A673 (cell line): Measurements from ENCODE around the gene MAGEB16. TPM values are rescaled to one million over a fixed set of nuclear protein-coding genes. Genes with fewer than 3 reads are reported as not detected.

ENCODE experiments used
- BruUV-seq: library from RNA; stranded (reverse); fragments of 400-500 nt; replicated peaks from 2 replicates; lab custom pipeline; 2021; lab: Mats Ljungman, UMichigan
- CTCF ChIA-PET: fragments of 300-600 bp; sonication (Branson Sonifier 250); formaldehyde crosslinking; loops from one replicate; lab custom pipeline; 2022; ENCODE audit warnings: antibody characterized with exemption; lab: Charles Lee
- POLR2A ChIA-PET: fragments of 300-600 bp; sonication (Branson Sonifier 250); formaldehyde crosslinking; loops from one replicate; lab custom pipeline; 2022; ENCODE audit warnings: antibody characterized with exemption; ENCODE audit not compliant: low non-redundant PET; lab: Charles Lee
- DNase-seq: peaks from one replicate; pipeline ENCODE4 v3.0.0-alpha.2; 2015; ENCODE audit warnings: low spot score
- H3K27ac ChIP-seq: fragments of 200-600 bp; sonication (generic); 2 replicates; pipeline ENCODE4 v1.5.1; 2016; ENCODE audit warnings: mixed run types, low read depth, mild to moderate bottlenecking, mixed read lengths, antibody characterized with exemption, low read length; ENCODE audit not compliant: poor library complexity, severe bottlenecking
- H3K27me3 ChIP-seq: fragments of 200-600 bp; sonication (generic); replicated peaks from 2 replicates; pipeline ENCODE4 v1.6.1; 2017; ENCODE audit warnings: mixed run types, low read depth, mild to moderate bottlenecking, mixed read lengths, antibody characterized with exemption, low read length; ENCODE audit not compliant: insufficient read depth, poor library complexity
- H3K36me3 ChIP-seq: fragments of 200-600 bp; sonication (generic); 2 replicates; pipeline ENCODE4 v1.6.1; 2016; ENCODE audit warnings: mixed run types, mild to moderate bottlenecking, mixed read lengths, antibody characterized with exemption, low read length; ENCODE audit not compliant: insufficient read depth, poor library complexity, severe bottlenecking
- H3K4me1 ChIP-seq: fragments of 200-600 bp; sonication (generic); 2 replicates; pipeline ENCODE4 v1.6.1; 2017; ENCODE audit warnings: mixed run types, mild to moderate bottlenecking, mixed read lengths, antibody characterized with exemption, low read length; ENCODE audit not compliant: insufficient read depth, poor library complexity, severe bottlenecking
- H3K4me3 ChIP-seq: fragments of 200-600 bp; sonication (generic); 2 replicates; pipeline ENCODE4 v1.5.1; 2016; ENCODE audit warnings: low read depth, mixed run types, mild to moderate bottlenecking, mixed read lengths, low read length; ENCODE audit not compliant: poor library complexity, severe bottlenecking
- H3K9me3 ChIP-seq: fragments of 200-600 bp; sonication (generic); 2 replicates; pipeline ENCODE4 v1.6.1; 2016; ENCODE audit warnings: mixed run types, low read depth, mild to moderate bottlenecking, mixed read lengths, antibody characterized with exemption, low read length; ENCODE audit not compliant: poor library complexity, severe bottlenecking
- EZH2 ChIP-seq: fragments of 200-600 bp; sonication (generic); IDR thresholded peaks from 2 replicates; pipeline ENCODE4 v1.6.1; 2017; ENCODE audit warnings: borderline replicate concordance, low read depth, mild to moderate bottlenecking, mixed read lengths, antibody characterized with exemption, low read length; ENCODE audit not compliant: poor library complexity, severe bottlenecking
- intact Hi-C: fragments of 100-400 bp; cut with micrococcal nuclease; formaldehyde crosslinking; loops from one replicate; pipeline ENCODE4 v1.10.0; 2022; ENCODE audit not compliant: unreplicated experiment
- total RNA-seq: library from RNA; stranded (reverse); gene quantifications from 2 replicates; pipeline ENCODE4 v1.2.3, GENCODE V29; 2021
- TF ChIP-seq, protein P1 (sequence below): fragments of 300-800, 200-600 bp; sonication (generic); conservative IDR thresholded peaks from 2 replicates; pipeline ENCODE4 v1.5.1; 2017; ENCODE audit warnings: low read depth, mild to moderate bottlenecking, antibody characterized with exemption, low read length, moderate library complexity, mixed read lengths

Gene MAGEB16
- total RNA-seq, 1 experiment from 2014 or later = not detected

DNA sequence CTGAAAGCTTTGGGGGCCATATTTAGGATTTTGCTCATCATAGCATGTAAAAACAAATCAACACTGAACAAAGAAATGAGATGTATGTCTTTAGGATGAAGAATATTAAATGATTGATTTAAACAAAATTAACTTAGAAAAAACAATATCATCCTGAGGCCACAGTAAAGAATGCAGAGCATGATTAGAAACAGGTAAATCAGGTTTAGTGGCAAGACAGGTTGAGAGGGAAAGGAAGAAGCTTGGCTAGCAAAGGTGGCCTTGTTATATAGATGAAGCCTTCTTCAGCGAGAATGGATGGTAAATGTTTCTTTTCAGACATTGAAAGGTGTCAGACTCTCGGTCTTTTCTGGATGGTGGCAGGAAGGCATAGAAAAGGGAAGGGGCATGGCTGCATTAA, 11.9 kb upstream of the MAGEB16 start:
- DNase-seq = no peak
- no peaks in the 10 kb centered on the region for H3K4me1 ChIP-seq
- no peak overlapping the region for H3K4me3 ChIP-seq
- no peaks in the 10 kb centered on the region for H3K9me3 ChIP-seq
- intact Hi-C loops = no loop called here
- no peaks in the 10 kb centered on the region for H3K27me3 ChIP-seq
- POLR2A ChIA-PET = no interaction called here
- TF ChIP-seq EZH2 = no peak
- TF ChIP-seq, protein P1, sequence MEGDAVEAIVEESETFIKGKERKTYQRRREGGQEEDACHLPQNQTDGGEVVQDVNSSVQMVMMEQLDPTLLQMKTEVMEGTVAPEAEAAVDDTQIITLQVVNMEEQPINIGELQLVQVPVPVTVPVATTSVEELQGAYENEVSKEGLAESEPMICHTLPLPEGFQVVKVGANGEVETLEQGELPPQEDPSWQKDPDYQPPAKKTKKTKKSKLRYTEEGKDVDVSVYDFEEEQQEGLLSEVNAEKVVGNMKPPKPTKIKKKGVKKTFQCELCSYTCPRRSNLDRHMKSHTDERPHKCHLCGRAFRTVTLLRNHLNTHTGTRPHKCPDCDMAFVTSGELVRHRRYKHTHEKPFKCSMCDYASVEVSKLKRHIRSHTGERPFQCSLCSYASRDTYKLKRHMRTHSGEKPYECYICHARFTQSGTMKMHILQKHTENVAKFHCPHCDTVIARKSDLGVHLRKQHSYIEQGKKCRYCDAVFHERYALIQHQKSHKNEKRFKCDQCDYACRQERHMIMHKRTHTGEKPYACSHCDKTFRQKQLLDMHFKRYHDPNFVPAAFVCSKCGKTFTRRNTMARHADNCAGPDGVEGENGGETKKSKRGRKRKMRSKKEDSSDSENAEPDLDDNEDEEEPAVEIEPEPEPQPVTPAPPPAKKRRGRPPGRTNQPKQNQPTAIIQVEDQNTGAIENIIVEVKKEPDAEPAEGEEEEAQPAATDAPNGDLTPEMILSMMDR = no peak
- CTCF ChIA-PET = no interaction called here
- no peaks in the 10 kb centered on the region for H3K36me3 ChIP-seq
- H3K27ac ChIP-seq = no peak overlapping the region
- BruUV-seq = no TSS peak

DNA sequence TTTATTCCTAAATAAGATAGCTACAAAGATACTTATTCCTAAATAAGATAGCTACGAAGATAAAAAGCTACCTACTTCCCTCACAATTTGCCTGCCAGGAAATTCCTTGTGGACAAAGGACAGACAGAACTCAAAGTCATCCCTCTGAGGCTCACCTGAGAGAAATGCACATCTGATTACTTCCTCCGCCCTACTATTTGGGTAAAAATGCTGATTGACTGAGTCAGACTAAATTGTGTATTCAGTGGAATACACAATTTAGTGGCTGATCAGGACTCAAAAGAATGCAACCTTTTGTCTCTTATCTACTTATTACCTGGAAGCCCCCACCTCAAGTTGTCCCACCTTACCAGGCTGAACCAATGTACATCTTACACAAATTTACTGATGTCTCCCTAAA, 10.3 kb upstream of the MAGEB16 start:
- H3K27ac ChIP-seq = no peak overlapping the region
- no peaks in the 10 kb centered on the region for H3K9me3 ChIP-seq
- H3K4me1 ChIP-seq = no peaks in the 10 kb centered on the region
- TF ChIP-seq, protein P1 = no peak
- no peak for TF ChIP-seq EZH2
- ChIA-PET POLR2A (no interaction called here), CTCF (no interaction called here)
- intact Hi-C loops = no loop called here
- no peaks in the 10 kb centered on the region for H3K27me3 ChIP-seq
- DNase-seq = no peak
- BruUV-seq = no TSS peak
- no peaks in the 10 kb centered on the region for H3K36me3 ChIP-seq
- no peak overlapping the region for H3K4me3 ChIP-seq

DNA sequence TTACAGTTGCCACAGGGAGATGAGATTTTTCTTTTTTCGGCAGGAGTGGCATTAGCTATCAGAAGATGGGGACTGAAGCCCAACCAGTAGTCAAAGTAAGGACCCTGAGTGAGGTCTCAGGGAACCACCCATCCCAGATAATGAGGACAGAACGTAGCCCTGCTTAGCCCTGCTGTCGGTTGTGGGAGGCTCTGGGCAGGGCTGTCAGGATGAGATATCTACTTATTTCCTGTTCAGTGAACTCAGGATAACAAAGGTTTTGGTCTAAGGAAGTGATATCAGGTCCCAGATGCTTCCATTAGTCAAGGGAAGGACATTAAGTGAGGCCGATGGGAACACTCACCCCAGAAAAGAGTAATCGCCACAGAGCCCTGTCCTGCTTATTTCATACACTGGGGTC, 2.3 kb downstream of the MAGEB16 start:
- no peak for TF ChIP-seq EZH2
- TF ChIP-seq, protein P1 = no peak
- no peaks in the 10 kb centered on the region for H3K36me3 ChIP-seq

More for the DNA sequence above, 2.3 kb downstream of the MAGEB16 start:
- intact Hi-C loops = no loop called here
- DNase-seq = no peak
- Histone ChIP-seq H3K9me3 (no peaks in the 10 kb centered on the region), H3K27ac (no peak overlapping the region), H3K4me3 (no peak overlapping the region), H3K4me1 (no peaks in the 10 kb centered on the region), H3K27me3 (no peaks in the 10 kb centered on the region)
- CTCF ChIA-PET = no interaction called here
- POLR2A ChIA-PET = no interaction called here
- BruUV-seq = no TSS peak
